ENCODE results near the gene CBR3.

- TF ChIP-seq POLR2A (IDR thresholded peaks at IDR 0.05), result no peak
- TF ChIP-seq, protein P1, sequence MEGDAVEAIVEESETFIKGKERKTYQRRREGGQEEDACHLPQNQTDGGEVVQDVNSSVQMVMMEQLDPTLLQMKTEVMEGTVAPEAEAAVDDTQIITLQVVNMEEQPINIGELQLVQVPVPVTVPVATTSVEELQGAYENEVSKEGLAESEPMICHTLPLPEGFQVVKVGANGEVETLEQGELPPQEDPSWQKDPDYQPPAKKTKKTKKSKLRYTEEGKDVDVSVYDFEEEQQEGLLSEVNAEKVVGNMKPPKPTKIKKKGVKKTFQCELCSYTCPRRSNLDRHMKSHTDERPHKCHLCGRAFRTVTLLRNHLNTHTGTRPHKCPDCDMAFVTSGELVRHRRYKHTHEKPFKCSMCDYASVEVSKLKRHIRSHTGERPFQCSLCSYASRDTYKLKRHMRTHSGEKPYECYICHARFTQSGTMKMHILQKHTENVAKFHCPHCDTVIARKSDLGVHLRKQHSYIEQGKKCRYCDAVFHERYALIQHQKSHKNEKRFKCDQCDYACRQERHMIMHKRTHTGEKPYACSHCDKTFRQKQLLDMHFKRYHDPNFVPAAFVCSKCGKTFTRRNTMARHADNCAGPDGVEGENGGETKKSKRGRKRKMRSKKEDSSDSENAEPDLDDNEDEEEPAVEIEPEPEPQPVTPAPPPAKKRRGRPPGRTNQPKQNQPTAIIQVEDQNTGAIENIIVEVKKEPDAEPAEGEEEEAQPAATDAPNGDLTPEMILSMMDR (IDR thresholded peaks at IDR 0.05), result no peak
These were observed 38.2 kb upstream of the CBR3 start for GRCh38 chr21:36096398-36097290.
